AG04450 (cell line): ENCODE measurements around the gene PPP1R37. TPM values are rescaled to one million over a fixed set of nuclear protein-coding genes. Genes with fewer than 3 reads are reported as not detected.

Source experiments
- CTCF ChIA-PET: fragments of 300-600, 350-600 bp; formaldehyde crosslinking; extraction: SDS; loops from one replicate; lab custom pipeline; 2022; ENCODE audit warnings: antibody characterized with exemption, inconsistent platforms; lab: Charles Lee
- POLR2A ChIA-PET: fragments of 350-600 bp; formaldehyde crosslinking; extraction: SDS; loops from one replicate; lab custom pipeline; 2021; ENCODE audit warnings: antibody characterized with exemption, inconsistent platforms; lab: Yijun Ruan, JAX
- DNase-seq: peaks from one replicate; pipeline ENCODE4 v3.0.0-alpha.2; 2011; ENCODE audit warnings: low read depth, low spot score
- H3K27ac ChIP-seq: one replicate; pipeline ENCODE4 v1.5.1; 2012; ENCODE audit warnings: low read depth, low read length, control low read depth
- H3K27me3 ChIP-seq: one replicate; pipeline ENCODE4 v1.6.0; 2012; ENCODE audit warnings: low read length; ENCODE audit not compliant: control insufficient read depth, insufficient read depth
- H3K4me3 ChIP-seq: 2 replicates; pipeline ENCODE4 v1.5.1; 2011; ENCODE audit warnings: mild to moderate bottlenecking, low read depth, low read length, control low read depth
- H3K9me3 ChIP-seq: 2 replicates; pipeline ENCODE4 v1.5.1; 2012; ENCODE audit warnings: low read length; ENCODE audit not compliant: control insufficient read depth, insufficient read depth
- polyA plus RNA-seq: library from polyadenylated mRNA; depleted of rRNA; stranded (reverse); fragments of >200 nt; gene quantifications from 2 replicates; pipeline ENCODE4 v1.2.3, GENCODE V29; 2011
- TF ChIP-seq, protein P1 (sequence below): IDR thresholded peaks from 2 replicates; pipeline ENCODE4 v1.5.1; 2011; ENCODE audit warnings: low read depth, low read length, control low read depth, inconsistent platforms

Gene PPP1R37
- polyA plus RNA-seq, 1 experiment: 8.6 TPM

- TF ChIP-seq, protein P1, sequence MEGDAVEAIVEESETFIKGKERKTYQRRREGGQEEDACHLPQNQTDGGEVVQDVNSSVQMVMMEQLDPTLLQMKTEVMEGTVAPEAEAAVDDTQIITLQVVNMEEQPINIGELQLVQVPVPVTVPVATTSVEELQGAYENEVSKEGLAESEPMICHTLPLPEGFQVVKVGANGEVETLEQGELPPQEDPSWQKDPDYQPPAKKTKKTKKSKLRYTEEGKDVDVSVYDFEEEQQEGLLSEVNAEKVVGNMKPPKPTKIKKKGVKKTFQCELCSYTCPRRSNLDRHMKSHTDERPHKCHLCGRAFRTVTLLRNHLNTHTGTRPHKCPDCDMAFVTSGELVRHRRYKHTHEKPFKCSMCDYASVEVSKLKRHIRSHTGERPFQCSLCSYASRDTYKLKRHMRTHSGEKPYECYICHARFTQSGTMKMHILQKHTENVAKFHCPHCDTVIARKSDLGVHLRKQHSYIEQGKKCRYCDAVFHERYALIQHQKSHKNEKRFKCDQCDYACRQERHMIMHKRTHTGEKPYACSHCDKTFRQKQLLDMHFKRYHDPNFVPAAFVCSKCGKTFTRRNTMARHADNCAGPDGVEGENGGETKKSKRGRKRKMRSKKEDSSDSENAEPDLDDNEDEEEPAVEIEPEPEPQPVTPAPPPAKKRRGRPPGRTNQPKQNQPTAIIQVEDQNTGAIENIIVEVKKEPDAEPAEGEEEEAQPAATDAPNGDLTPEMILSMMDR: no peak
- no peak overlapping the region for H3K27ac ChIP-seq
- no peaks in the 10 kb centered on the region for H3K27me3 ChIP-seq
- H3K9me3 ChIP-seq: no peaks in the 10 kb centered on the region
- DNase-seq: no peak
- ChIA-PET CTCF (interaction anchor here (1.6 kb wide), 1 partner anchor 12 kb away, joined by 7 read pairs; no protein-coding TSS in a partner anchor), POLR2A (no interaction called here)
- no peak overlapping the region for H3K4me3 ChIP-seq
Measured at GRCh38 chr19:45113628-45114027, 20.6 kb downstream of the PPP1R37 start.

DNA sequence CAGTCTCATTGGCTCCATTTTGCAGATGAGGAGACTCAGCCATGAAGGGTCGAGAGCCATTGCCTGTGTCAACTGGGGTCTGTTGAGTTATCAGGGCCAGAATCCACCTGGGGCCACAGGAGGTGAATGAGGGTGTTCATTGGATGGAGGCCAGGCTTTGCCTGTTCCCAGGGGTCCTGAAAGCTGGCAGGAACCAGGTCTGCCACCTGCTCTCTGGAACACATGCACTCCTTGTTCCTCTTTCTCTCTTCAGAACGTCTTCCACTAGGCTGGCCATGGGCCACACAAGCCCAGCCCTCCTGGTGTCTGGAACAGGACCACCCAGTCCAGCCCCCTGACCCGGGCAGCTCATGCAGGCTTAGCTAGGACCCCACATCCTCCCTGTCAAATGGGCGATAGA lies 21.1 kb downstream of the PPP1R37 start:
- Histone ChIP-seq H3K27ac (no peak overlapping the region), H3K9me3 (no peaks in the 10 kb centered on the region), H3K4me3 (no peak overlapping the region), H3K27me3 (no peaks in the 10 kb centered on the region)
- ChIA-PET POLR2A (no interaction called here), CTCF (no interaction called here)
- TF ChIP-seq, protein P1: no peak
- no peak for DNase-seq

DNA sequence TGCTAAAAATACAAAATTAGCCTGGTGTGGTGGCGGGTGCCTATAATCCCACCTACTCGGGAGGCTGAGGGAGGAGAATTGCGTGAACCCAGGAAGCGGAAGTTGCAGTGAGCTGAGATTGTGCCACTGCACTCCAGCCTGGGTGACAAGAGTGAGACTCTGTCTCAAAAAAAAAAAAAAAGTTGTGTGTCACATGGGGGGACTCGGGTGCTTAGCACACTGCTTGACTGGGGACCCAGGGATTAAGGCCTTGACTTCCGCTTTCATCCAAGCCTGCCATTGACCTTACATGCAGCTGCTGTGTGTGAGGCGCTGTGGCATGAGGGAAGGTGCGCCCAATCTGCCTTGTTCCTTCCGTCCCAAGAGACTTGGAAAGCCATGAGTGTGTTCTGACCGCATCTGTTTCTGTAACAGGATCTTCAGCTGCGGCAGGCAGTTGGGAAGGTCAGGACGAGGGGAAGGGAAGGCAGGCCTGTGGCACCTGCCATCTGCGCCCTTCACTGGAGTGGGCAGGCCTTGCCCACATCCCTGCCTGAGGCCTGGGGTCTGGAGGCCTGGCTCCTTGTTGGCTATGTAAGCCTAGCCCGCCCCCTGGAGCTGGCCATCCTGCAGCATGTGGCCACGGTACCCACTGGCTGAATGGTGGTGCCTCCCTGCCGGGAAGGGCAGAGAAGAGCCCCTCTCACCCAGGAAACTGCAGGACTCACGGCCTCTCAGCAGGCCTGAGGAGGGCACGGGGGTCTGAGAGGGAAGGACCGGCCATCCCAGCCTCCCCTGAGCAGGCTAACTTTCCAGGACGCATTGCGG lies 23.0 kb downstream of the PPP1R37 start:
- ChIA-PET CTCF (interaction anchor here (1.1 kb wide), 1 partner anchor 9 kb away, joined by 3 read pairs; no protein-coding TSS in a partner anchor), POLR2A (no interaction called here)
- Histone ChIP-seq H3K27me3 (no peaks in the 10 kb centered on the region), H3K9me3 (no peaks in the 10 kb centered on the region), H3K4me3 (no peak overlapping the region), H3K27ac (no peak overlapping the region)
- TF ChIP-seq, protein P1: no peak
- no peak for DNase-seq

GRCh38 chr19:45117167-45117594 lies 24.2 kb downstream of the PPP1R37 start:
- no peak for DNase-seq
- Histone ChIP-seq H3K27me3 (no peaks in the 10 kb centered on the region), H3K4me3 (no peak overlapping the region), H3K27ac (no peak overlapping the region), H3K9me3 (no peaks in the 10 kb centered on the region)
- ChIA-PET POLR2A (no interaction called here), CTCF (interaction anchor here (0.6 to 1.4 kb wide), 2 partner anchors 9 to 154 kb away, joined by 3 to 5 read pairs; no protein-coding TSS in a partner anchor)
- TF ChIP-seq, protein P1: no peak

- DNase-seq: no peak
- ChIA-PET CTCF (interaction anchor here (0.6 to 1.4 kb wide), 2 partner anchors 9 to 155 kb away, joined by 3 to 5 read pairs; no protein-coding TSS in a partner anchor), POLR2A (no interaction called here)
- Histone ChIP-seq H3K9me3 (no peaks in the 10 kb centered on the region), H3K27me3 (no peaks in the 10 kb centered on the region), H3K4me3 (no peak overlapping the region), H3K27ac (no peak overlapping the region)
- TF ChIP-seq, protein P1: no peak
Measured at GRCh38 chr19:45117671-45118070, 24.7 kb downstream of the PPP1R37 start.
